ENCODE data around the gene BCL11B.

BCL11B gene

GRCh38 chr14:99121319-99121875 is 150.6 kb downstream of the BCL11B start:
- no peak for TF ChIP-seq CTCF (IDR thresholded peaks at IDR 0.05; ENCODE audit: low read depth, low read length, missing control alignments)
- H3K4me3 ChIP-seq (ENCODE audit: low read depth, low read length) = no peak overlapping the region
- in situ Hi-C loops (cut with HindIII; ENCODE audit: low sequenced_read_pairs) = no loop called here
- no peak for DNase-seq (ENCODE audit: low read depth)

- H3K4me3 ChIP-seq (ENCODE audit: low read depth, low read length) = no peak overlapping the region
- no peak for TF ChIP-seq CTCF (IDR thresholded peaks at IDR 0.05; ENCODE audit: low read depth, low read length, missing control alignments)
- in situ Hi-C loops (cut with HindIII; ENCODE audit: low sequenced_read_pairs) = no loop called here
- DNase-seq (ENCODE audit: low read depth) = no peak
These were observed 151.3 kb downstream of the BCL11B start for GRCh38 chr14:99120526-99121318.

- no peak overlapping the region for H3K4me3 ChIP-seq (ENCODE audit: low read depth, low read length)
- no peak for TF ChIP-seq CTCF (IDR thresholded peaks at IDR 0.05; ENCODE audit: low read depth, low read length, missing control alignments)
- DNase-seq (ENCODE audit: low read depth) = no peak
- in situ Hi-C loops (cut with HindIII; ENCODE audit: low sequenced_read_pairs) = no loop called here
These were observed 152.2 kb downstream of the BCL11B start for GRCh38 chr14:99119554-99120525.
